A549 (cell line): Measurements from ENCODE around the gene DTNB. TPM values are rescaled to one million over a fixed set of nuclear protein-coding genes. Genes with fewer than 3 reads are reported as not detected.

Experiments used
- ATAC-seq, 2 experiments: fragments of 200-7000 bp in 1 of 2; fragments of >200 bp in 1 of 2; cut with Nextera tagmentation in 1 of 2; cut with Tn5 transposase in 1 of 2; 3 replicates each; pipeline versions ENCODE4 v1.8.0 to v1.9.1; 2018 to 2020; ENCODE audit warnings: mild to moderate bottlenecking in 1 of 2, moderate library complexity in 1 of 2
- CTCF ChIA-PET: fragments of 300-600 bp; sonication (Branson Sonifier 250); formaldehyde crosslinking; extraction: SDS; loops from one replicate; lab custom pipeline; 2021; ENCODE audit warnings: antibody characterized with exemption, inconsistent platforms; lab: Yijun Ruan, JAX
- POLR2A ChIA-PET: fragments of 350-600 bp; formaldehyde crosslinking; extraction: SDS; loops from one replicate; lab custom pipeline; 2021; ENCODE audit warnings: antibody characterized with exemption, inconsistent platforms; lab: Yijun Ruan, JAX
- DNase-seq, 2 experiments: peaks; one replicate each; pipeline versions ENCODE4 v3.0.0 to v3.0.0-alpha.2; 2011 to 2016; ENCODE audit warnings: low read depth in 1 of 2, low spot score in 1 of 2
- FAIRE-seq: peaks from 2 replicates; lab custom pipeline; 2011; peaks lifted over from hg19 to GRCh38; lab: Jason Lieb, UNC
- H3K27ac ChIP-seq, 2 experiments: fragments of >200 bp; sonication (Bioruptor Twin); formaldehyde crosslinking; 3 replicates each; pipeline ENCODE4 v1.5.1; 2016 to 2017
- H3K4me1 ChIP-seq: fragments of >200 bp; sonication (Bioruptor Twin); formaldehyde crosslinking; 3 replicates; pipeline ENCODE4 v1.6.1; 2016
- H3K4me2 ChIP-seq: fragments of >200 bp; sonication (Bioruptor Twin); formaldehyde crosslinking; 3 replicates; pipeline ENCODE4 v1.6.1; 2016
- H3K4me3 ChIP-seq: fragments of >200 bp; sonication (Bioruptor Twin); formaldehyde crosslinking; 3 replicates; pipeline ENCODE4 v1.5.1; 2016
- H3K9me3 ChIP-seq: fragments of >200 bp; sonication (Bioruptor Twin); formaldehyde crosslinking; 3 replicates; pipeline ENCODE4 v1.6.1; 2016
- BHLHE40 ChIP-seq: IDR thresholded peaks from 2 replicates; pipeline ENCODE4 v1.6.1; 2012; ENCODE audit warnings: low read depth, low read length, inconsistent platforms
- NR3C1 ChIP-seq: fragments of >200 bp; sonication (Bioruptor Twin); formaldehyde crosslinking; IDR thresholded peaks from 3 replicates; pipeline ENCODE4 v1.6.1; 2017
- RFX5 ChIP-seq: fragments of 450-650 bp; IDR thresholded peaks from 2 replicates; pipeline ENCODE4 v1.7.1; 2014; ENCODE audit warnings: antibody characterized with exemption, mild to moderate bottlenecking, moderate library complexity
- SREBF2 ChIP-seq: fragments of 450-650 bp; IDR thresholded peaks from 2 replicates; pipeline ENCODE4 v1.6.1; 2014; ENCODE audit warnings: mild to moderate bottlenecking, moderate library complexity
- WGBS: methylation state at CpG from one replicate; pipeline ENCODE4 v1.1.6; 2017; ENCODE audit errors: missing lambda C conversion rate; 5-methylcytosine and 5-hydroxymethylcytosine counted together
- polyA plus RNA-seq, 4 experiments: library from polyadenylated mRNA; depleted of rRNA in 3 of 4; stranded (reverse); fragments of >200 nt; fragmentation: RNase III in 1 of 4; extraction: RNeasy Plus Mini Kit Qiagen cat#74134 plus additional on column Dnase treatment in 1 of 4; gene quantifications; 2 replicates in 3 of 4; 3 replicates in 1 of 4; pipeline ENCODE4 v1.2.3, GENCODE V29; 2011 to 2017
- small RNA-seq, 6 experiments: library from RNA; depleted of rRNA; stranded (forward); fragments of <200 nt; gene quantifications; one replicate each; pipeline ENCODE3, GENCODE V24; 2012

Gene DTNB
- polyA plus RNA-seq, 2 of the 4 experiments (the other 2 are of a cell fraction) = 11.2 to 32.6 TPM

GRCh38 chr2:25328152-25329085, 345.0 kb downstream of the DTNB start:
- Histone ChIP-seq H3K9me3 (peaks cover 16% of the 10 kb centered on the region; the same call in 2 of the 3 replicates), H3K27ac (no peak overlapping the region), H3K4me2 (no peak overlapping the region), H3K4me3 (no peak overlapping the region), H3K4me1 (no peaks in the 10 kb centered on the region)
- ATAC-seq = no peak
- no peak for TF ChIP-seq BHLHE40
- TF ChIP-seq SREBF2 = no peak
- no peak for TF ChIP-seq RFX5
- no peak for TF ChIP-seq NR3C1
- WGBS = 92% methylated on average over 23 of the region's 27 CpGs
- ChIA-PET CTCF (interaction anchor here (1.2 to 3.1 kb wide), 7 partner anchors 7 to 59 kb away, joined by 3 to 15 read pairs (median 4); no protein-coding TSS in a partner anchor), POLR2A (no interaction called here)
- no peak for DNase-seq
- no peak for FAIRE-seq

Small RNA genes lying within 50 kb of the gene (small RNA-seq; reads per million reads assigned to genes)
- gene MIR1301 (0.12 to 15.6 (median 4.6) reads per million in 6 experiments), gene RF00019 (0 reads per million in 6 experiments)

Other genes starting within 250 kb of the DTNB start
- 26.4 and 26.6 TPM in 2 replicates for gene ASXL2, start 204.9 kb upstream of the DTNB start, polyA plus RNA-seq (2011; rRNA removed)
- 9.9 to 10.5 TPM (median 10.3 TPM) in 3 replicates for gene ASXL2, start 204.9 kb upstream of the DTNB start, polyA plus RNA-seq (2017; fragmentation: RNase III; extraction: RNeasy Plus Mini Kit Qiagen cat#74134 plus additional on column Dnase treatment)